ENCODE results near the gene NT5DC3. TPM values are rescaled to one million over a fixed set of nuclear protein-coding genes. Genes with fewer than 3 reads are reported as not detected.

The NT5DC3 gene
- total and polyA plus RNA-seq, 11 donors = 0.95 to 6.3 (median 3.7) TPM

- TF ChIP-seq, protein P1, sequence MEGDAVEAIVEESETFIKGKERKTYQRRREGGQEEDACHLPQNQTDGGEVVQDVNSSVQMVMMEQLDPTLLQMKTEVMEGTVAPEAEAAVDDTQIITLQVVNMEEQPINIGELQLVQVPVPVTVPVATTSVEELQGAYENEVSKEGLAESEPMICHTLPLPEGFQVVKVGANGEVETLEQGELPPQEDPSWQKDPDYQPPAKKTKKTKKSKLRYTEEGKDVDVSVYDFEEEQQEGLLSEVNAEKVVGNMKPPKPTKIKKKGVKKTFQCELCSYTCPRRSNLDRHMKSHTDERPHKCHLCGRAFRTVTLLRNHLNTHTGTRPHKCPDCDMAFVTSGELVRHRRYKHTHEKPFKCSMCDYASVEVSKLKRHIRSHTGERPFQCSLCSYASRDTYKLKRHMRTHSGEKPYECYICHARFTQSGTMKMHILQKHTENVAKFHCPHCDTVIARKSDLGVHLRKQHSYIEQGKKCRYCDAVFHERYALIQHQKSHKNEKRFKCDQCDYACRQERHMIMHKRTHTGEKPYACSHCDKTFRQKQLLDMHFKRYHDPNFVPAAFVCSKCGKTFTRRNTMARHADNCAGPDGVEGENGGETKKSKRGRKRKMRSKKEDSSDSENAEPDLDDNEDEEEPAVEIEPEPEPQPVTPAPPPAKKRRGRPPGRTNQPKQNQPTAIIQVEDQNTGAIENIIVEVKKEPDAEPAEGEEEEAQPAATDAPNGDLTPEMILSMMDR (IDR thresholded peaks at IDR 0.05) = no peak
- TF ChIP-seq POLR2A (IDR thresholded peaks at IDR 0.05) = no peak
- no peaks in the 10 kb centered on the region for H3K36me3 ChIP-seq
- H3K27me3 ChIP-seq = no peaks in the 10 kb centered on the region
- no peaks in the 10 kb centered on the region for H3K9me3 ChIP-seq
- no peak overlapping the region for H3K4me3 ChIP-seq
- intact Hi-C loops (cut with DNase I) = no loop called here
- H3K4me1 ChIP-seq = peaks cover 0 to 7% (median 0%) of the 10 kb centered on the region in 12 donors
- DNase-seq = no peak
- peak overlapping the region in 1 of 12 donors; percentile 92 for H3K27ac ChIP-seq
- ATAC-seq = no peak
- 78 to 94% (median 90%) methylated on average over 8 of the region's 8 CpGs for WGBS, 4 donors
Measured at GRCh38 chr12:103855896-103856657, 15.0 kb upstream of the NT5DC3 start.

- ATAC-seq (no peak), DNase-seq (no peak)
- Histone ChIP-seq H3K27me3 (no peaks in the 10 kb centered on the region), H3K36me3 (no peaks in the 10 kb centered on the region), H3K9me3 (no peaks in the 10 kb centered on the region), H3K4me1 (peaks cover 0 to 7% (median 0%) of the 10 kb centered on the region in 12 donors), H3K27ac (peak overlapping the region in 1 of 12 donors; percentile 92), H3K4me3 (no peak overlapping the region)
- intact Hi-C loops (cut with DNase I) = no loop called here
- no peak for TF ChIP-seq POLR2A (IDR thresholded peaks at IDR 0.05)
- TF ChIP-seq, protein P1 (IDR thresholded peaks at IDR 0.05) = no peak
- 86 to 87% (median 87%) methylated on average over 8 of the region's 8 CpGs for WGBS, 4 donors
Measured at GRCh38 chr12:103855036-103855712, 14.1 kb upstream of the NT5DC3 start.

GRCh38 chr12:103854372-103854973 is 13.4 kb upstream of the NT5DC3 start:
- Histone ChIP-seq H3K9me3 (no peaks in the 10 kb centered on the region), H3K27ac (peak overlapping the region in 1 of 12 donors; percentile 92), H3K27me3 (no peaks in the 10 kb centered on the region), H3K4me1 (peaks cover 0 to 7% (median 0%) of the 10 kb centered on the region in 12 donors), H3K4me3 (no peak overlapping the region), H3K36me3 (no peaks in the 10 kb centered on the region)
- no peak for TF ChIP-seq POLR2A (IDR thresholded peaks at IDR 0.05)
- TF ChIP-seq, protein P1 (IDR thresholded peaks at IDR 0.05) = no peak
- intact Hi-C loops (cut with DNase I) = no loop called here
- WGBS, 4 donors = 91 to 96% (median 94%) methylated on average over 6 of the region's 6 CpGs
- ATAC-seq (no peak), DNase-seq (no peak)

- peak overlapping the region in 1 of 12 donors; percentile 92 for H3K27ac ChIP-seq
- WGBS, 4 donors = 46 to 63% (median 57%) methylated on average over 3 of the region's 3 CpGs
Measured at GRCh38 chr12:103852498-103852997, 11.5 kb upstream of the NT5DC3 start.

More at GRCh38 chr12:103852498-103852997, 11.5 kb upstream of the NT5DC3 start:
- Histone ChIP-seq H3K4me1 (no peaks in the 10 kb centered on the region), H3K27me3 (no peaks in the 10 kb centered on the region), H3K4me3 (no peak overlapping the region), H3K9me3 (no peaks in the 10 kb centered on the region), H3K36me3 (no peaks in the 10 kb centered on the region)
- ATAC-seq (no peak), DNase-seq (no peak)
- TF ChIP-seq, protein P1 (IDR thresholded peaks at IDR 0.05) = no peak
- TF ChIP-seq POLR2A (IDR thresholded peaks at IDR 0.05) = no peak
- intact Hi-C loops (cut with DNase I) = no loop called here
